ENCODE results near the gene SEMA6A.

Gene SEMA6A

DNA sequence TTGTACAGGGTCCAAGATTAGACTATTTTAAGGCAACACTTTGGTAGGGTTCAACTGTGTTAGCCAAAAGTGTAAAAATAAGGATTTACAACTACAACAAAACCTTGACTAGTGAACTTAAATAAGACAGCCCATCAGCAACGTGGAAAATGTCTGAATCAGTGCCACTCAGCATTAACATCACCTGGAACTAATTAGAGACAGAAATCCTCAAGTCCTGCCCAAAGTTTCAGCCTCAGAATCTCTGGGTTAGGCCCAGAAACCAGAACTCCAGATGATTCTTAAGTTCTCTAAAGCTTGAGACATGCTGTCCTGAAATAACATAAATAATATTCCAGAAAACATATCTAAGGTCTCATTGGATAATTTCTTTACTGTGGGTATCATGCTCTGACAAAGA is 118.6 kb downstream of the SEMA6A start:
- DNase-seq: no peak

DNA sequence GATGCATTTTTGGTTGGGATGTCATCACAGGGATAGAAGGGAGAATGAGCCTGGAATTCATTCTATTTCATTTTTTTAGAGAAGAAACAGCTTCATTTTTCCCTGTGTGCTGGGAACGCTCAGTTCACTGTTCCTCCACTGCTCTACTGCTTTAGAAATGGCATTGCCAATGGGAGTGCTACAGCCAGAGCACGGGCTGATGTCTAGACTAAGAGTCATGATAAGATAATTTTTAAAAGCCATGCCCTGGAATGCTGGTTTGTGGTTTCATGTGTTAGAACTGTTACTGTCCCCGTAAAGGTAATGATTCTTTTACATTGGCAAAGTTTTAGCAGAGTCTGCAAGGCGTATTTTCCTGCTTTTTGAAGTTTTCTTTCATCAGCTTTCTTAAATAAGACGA is 119.6 kb downstream of the SEMA6A start:
- DNase-seq: no peak

DNA sequence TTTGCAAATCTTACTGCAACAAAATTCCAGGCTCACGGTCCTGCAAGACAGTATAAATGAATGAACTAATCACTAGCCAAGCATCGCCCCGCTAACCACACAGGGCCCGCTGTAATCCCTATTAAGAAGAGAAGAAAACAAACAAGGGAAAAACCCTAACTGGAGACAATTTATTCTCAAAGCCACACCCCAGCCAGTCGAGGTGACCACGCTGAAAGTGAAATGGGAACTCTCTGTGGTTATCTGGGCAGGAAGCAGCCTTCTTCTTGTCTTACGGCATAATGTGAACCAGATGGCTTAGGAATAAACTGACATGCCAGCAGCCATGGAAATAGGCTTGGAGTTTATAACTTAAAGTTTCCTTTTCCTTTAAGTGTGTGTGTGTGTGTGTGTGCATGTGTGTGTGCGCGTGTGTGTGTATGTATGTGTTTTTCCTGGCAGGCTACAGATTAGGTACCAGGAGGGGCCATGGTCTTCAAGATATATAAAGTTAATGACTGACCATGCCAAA is 120.2 kb downstream of the SEMA6A start:
- peak; percentile 86 to 90 for DNase-seq

DNA sequence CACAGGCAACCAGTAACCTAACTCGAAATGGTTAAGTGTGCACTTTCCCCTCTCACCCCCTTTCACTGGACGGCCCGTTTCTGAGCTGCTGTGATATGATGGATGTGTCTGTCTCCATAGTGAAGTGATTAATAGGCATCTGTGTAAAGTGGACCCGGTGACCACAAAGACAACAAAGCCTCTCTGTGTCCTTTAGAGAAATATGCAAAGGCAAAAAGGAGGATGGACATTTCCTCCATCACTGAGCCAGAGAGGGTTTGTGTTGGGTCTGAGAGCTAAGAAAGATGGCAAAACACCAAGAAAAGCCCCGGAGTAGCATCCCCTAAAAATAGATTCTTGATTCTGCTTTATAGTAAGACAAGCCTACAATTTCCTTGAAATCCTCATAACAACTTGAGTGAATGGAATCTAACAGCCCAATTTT is 120.6 kb downstream of the SEMA6A start:
- DNase-seq: no peak

DNA sequence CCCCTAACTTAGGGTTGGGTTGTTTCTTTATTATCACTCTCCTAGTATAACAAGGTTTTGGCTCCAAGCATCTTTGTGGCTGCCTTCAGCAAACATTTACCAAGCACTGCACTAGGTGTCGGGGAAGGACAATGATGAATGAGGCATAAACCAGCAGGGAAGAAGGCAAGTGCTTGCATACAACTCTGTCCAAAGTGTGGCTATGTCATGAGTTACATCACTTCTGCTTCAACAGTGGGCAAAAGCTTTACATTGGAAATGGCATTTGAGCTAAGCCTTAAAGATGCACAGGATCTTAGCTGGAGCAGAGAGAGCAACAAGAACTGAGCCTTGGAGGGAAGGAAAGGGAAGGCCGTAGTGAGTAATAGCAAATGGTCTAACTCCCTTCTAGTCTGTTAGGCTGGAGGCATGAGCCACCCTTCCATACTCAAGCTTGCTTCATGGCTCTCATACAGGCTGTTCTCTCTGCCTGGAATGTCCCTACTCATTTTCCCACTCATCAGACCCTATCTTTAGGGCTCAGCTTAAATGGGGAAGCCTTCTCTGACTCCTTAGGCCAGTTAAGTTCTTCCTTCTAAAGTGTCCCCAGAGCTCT is 121.8 kb downstream of the SEMA6A start:
- peak in 1 of 2 experiments; percentile 7 for DNase-seq

DNA sequence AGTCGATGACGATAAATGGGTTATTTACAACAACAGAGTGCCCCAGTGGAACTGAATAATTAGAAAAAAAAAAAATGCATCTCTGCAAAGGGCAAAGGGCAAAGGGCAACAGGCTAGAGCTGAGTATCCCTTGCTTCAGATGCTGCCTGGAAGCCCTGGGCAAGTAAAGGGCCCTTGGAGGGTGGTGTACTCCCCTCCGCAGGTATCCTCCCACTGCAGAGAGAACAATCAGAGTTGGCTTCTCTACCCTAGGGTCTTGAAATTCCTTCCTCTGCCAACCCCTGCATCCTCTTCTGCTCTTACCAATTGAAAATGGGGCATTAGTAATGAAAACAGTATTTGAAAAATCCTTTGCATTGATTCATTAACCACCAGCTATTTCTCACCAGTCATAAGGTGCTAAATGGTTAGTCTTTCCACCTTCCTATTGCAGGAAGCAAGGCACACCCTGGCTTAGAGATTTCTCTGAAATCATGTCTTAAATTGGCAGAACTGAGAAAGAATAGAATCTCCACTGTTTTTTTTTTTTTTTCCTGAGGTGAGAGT is 122.6 kb downstream of the SEMA6A start:
- DNase-seq: no peak

DNA sequence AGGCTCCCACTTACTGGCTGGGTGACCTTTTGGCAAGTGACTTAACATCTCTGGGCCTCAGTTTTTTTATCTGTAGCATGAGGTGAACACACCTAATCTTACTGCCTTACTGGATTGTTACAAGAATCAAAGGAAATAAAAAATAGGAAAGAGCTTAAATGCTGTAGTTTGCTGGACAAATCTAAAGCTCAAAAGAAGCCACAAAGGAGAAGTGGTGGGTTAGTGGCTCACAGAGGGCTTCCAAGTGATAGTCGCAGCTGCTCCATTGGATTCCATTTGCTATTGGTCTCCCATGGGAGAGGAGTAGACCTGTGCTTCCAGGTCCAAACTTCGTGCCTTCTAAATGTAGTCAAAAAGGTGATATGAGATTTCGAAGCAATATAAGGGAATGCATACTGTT is 123.6 kb downstream of the SEMA6A start:
- DNase-seq: peak in 1 of 2 experiments; percentile 30

DNA sequence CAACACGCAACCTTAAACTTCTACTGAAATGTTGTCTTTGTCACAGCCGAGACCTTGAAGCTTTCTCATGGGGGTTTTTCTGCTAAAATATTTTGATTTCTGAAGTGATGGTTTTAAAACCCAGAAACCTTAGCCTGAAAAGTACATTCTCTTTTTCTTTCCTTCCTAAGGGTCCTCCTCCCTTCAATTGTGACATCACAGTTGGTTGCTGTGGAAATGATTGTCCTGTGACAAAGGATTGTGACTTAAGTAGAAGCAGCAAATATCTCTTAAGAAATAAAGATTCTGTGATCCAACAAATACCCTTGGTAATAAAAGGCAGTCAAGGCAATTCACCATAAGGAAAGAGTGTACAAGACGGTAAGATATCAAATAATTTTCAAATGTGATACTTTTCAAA is 125.2 kb downstream of the SEMA6A start:
- DNase-seq: no peak

DNA sequence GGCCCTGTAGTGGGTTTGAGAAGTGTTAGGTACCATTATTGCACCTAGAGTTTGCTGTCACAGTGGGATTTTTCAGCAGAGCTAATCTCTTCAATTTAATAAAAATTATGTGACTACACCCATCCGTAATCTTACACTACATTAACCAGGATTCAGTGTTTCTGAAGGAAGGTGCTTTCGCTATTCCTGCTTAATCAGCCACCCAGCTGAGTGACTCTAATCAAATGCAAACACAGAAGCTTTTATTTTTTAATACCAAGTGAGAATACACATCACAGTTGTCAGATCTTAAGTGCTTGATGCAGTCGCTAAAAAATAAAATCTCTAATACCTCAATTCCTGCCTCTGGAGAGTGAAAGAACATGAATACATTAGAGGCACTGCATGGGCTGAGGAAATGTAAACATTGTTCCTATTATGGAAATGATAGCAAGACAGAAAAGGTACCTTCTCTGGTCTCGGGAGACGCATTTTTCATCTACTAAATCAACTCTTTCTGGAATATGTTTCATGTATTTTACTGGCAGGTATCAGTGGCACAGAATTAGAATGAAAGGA is 125.7 kb downstream of the SEMA6A start:
- DNase-seq: no peak

DNA sequence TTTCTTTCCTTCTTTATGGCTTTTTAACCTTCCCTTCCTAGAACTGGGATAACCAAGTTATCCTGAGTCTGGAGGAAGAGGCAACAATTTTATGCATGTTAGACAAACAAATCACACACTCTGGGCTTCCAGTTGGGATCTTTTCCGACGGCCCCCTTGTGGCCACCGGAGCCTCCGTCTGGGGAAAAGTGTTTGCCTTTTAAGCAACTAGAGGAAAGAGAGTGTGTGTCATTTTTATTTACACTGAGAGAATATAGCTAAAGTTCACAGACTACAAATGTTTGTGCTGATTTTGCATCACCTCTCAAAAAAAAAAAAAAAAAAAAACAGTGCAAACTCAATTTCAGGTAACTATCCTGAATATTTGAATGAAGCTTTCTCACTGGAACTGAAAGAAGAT is 126.2 kb downstream of the SEMA6A start:
- DNase-seq: no peak

DNA sequence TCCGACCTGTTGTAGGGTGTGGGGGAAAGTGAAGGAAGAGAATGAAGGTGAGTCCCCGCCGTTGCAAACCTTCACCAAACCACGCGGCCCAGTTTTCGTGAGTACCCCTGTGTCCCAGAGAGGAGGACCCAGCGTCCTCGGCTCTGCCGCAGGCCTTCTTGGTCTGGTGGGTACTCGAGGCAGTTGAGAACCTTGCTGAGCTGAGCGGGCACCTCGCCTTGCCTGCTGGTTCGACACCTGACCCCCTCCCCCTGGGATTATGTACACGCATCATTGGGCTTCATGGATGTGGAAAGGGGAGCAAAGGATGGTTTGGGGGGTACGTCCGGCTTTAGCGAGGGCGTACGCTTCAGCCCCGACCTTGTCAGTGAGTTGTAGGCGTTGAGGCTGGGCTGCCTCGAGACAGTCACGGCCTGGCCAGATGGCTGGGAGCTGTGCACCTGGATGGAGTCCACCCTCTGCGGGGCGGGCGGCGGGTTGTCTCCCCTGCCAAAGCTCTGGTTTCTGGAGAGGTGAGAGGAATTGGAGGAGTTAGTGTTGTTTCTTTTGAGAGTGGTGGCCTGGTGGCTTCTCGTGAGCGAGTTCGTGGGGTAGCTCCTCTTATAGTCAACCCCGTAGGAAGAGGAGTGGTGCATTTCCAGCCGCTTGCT is 128.1 kb downstream of the SEMA6A start:
- DNase-seq: no peak

DNA sequence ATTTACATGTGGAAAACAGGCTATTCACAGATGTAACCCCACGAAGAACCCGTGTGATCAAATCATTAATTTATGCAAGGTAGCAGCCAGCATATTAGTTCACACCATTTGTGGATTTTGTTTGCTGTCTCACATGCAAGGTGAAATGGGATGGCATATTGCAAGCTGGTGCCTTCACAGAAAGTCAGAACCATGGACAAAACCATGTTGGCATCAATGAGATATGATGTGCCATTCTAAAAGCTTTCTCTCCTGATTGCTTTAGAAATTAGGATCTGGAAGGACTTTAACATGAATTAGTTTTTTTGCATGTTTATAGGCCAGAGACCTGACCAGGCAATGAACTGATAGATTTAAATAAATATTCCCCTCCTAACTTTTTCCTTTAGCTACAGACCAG is 129.3 kb downstream of the SEMA6A start:
- no peak for DNase-seq

DNA sequence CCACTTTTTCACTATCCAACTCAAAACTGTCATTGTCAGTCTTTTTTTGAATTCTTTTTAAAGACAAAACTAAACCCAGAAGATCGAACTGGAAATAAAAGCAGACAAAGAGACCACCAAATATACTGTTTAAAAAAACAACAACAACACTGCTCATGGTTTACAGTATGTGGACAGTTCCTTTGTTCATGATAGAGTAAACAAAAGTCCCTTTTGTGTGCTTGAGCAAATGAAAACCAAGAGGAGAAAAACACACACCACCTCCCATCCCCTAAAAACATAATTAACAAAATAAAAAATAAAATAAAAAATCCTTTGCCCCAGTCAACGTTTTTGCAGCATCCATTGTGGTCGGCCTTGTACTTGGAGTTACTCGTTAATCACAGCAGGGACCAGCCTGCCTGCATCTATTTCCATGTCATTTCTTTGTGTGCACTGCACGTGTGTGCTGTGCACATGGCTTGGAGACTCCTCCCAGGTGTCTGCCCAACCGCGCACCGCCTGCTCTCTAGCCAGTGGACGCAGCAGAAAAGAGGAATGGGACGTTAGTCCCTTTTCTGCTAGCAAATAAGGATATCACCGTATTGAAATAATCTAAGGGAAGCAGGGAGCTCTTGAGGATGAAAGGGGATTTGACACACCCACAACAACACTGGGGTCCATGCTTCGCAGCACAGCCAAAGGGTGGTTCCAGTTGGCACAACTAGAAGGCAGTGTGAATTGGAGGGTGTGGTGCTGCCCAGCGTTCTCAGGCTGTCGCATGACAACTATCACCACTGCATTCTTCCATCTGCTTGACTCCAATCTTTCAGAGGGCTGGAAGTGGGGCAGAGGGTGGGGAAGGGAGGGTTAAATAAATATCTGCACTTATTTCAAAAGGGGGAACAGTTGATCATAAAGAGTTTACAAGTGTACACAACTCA is 130.0 kb downstream of the SEMA6A start:
- no peak for DNase-seq

DNA sequence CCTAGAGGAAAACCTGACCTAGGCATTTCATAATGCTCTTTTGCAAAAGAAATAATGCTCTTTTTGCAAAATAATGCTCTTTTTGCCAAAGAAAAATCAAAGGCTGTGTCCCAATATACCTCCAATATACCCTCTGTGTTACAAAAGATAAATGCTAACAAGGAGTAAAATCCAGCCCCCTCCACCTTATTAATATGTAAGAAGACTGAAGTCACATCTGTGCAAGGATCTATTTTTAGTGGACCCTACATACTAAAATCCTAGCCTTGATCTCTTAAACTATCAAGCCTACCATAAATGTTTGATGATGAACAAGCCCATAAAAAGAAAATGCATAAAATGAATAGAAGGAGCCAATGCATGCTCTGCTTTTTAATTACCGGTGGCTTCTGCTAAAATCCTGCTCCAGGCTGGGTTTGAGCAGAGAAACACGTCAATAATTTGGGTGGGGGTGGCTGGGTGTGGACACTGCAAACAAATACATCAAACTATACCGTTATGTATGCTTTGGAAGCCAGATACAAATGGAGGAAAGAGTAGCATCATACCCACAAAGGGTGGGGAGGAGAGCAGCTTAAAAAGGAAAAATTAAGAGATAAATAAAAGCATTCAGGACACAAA is 131.6 kb downstream of the SEMA6A start:
- DNase-seq: no peak

DNA sequence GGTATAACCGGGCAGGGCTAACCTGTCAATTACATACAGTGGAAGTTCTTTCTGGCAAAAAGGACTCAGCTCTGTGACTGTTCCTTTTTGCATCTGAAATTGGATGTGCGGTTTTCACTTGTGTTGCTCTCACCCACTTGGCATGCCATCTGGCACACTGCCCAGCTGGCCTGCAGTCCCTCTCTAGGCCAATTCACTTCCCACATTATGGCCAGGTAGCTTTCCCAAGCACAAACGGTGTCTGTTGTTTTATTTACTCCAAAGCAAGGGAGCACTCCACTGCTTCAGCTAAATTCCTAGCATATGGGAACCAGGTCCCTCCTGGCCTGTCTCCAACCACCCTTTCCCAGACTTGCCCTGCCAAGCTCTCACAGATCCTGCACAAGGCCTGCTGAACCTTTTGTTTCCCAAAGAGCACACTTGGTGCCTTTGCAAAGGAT is 132.5 kb downstream of the SEMA6A start:
- DNase-seq: no peak

DNA sequence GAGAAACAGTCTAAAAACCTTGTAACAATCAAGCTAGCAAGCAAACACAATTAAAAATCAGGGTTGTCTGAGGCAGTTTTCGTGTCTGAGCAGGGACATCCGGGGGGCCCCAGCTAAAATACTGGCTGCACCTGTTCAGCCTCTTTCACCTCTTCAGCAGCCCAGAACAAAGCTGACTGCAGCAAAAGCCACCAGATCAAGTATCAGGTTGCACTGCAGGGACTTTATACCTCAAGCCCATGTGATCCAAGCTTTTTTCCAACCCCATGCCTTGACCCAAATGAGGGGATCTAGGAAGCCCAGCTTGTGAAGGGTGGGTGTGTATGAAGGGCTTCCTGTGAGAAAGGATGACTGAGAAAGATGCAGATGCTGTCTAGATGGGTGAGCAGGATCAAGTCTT is 133.4 kb downstream of the SEMA6A start:
- DNase-seq: no peak

DNA sequence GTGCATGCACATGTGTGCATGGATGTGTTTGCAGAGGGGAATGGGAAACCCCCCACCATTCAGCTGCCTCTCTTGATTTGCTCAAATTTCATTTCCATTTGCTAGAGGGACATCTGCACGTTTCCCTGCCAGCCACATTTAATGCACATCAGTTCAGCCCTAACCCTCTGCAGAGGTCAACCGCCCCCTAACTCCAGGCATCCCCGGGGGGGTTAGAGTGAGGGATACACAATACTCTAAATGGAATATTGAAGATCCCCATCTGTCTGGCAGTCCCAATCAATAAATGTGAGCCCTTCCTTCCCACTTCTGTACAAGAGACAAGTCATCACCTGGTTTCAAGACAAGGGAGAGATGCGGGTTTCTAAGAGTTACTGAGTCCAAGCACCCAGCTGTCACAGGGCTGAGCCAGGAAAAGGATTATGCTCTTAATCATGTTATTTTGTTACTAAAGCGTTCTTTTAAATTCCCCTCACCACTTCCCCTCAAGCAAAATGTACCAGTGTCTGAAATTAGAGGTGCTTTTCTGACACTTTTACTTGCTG is 134.1 kb downstream of the SEMA6A start:
- DNase-seq: no peak

DNA sequence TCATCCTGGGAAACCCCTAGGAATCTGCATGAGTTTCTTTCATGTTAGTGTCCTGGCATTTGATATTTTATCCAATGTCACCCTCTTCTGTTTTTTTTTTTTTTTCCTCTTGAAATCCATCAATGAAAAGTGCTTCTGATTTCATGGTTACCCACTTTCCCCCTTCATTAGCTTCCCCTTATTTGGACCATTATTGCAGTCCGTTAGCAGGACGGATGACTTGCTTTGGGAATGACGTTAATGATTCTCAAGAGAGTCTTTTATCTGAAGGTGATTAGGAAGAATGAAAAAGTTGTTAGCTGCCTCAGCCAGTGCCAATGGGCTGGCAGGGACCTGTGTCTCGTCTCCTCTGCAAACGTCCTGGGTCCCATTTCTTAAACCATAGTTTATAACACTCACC is 134.7 kb downstream of the SEMA6A start:
- no peak for DNase-seq

DNA sequence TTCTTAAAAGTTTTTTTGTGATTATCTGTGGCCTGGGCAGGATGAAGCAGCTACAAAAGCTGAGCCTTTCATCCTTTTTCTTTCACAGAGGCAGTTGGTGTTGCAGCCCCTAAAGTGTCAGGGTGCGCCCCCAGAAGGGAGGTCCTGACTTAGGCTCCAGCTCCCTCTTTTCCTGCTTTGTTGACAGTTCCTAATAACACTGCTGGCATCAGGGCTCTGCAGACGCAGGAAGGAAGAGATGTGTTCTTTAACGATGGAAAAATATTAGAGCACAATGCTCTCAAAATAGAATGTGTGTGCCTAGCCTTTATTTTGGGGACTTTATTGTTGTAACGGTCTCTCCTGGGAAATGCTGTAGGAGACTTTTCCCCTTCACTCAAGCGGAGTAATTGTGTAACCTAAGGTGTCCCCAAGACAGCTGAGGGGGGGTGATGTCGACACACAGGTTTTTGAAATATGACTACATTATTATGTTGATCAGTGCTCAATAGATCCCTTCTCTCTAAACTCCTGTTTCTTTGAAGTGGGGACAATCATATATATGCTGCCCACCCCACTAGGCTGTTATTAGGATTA is 135.6 kb downstream of the SEMA6A start:
- no peak for DNase-seq

DNA sequence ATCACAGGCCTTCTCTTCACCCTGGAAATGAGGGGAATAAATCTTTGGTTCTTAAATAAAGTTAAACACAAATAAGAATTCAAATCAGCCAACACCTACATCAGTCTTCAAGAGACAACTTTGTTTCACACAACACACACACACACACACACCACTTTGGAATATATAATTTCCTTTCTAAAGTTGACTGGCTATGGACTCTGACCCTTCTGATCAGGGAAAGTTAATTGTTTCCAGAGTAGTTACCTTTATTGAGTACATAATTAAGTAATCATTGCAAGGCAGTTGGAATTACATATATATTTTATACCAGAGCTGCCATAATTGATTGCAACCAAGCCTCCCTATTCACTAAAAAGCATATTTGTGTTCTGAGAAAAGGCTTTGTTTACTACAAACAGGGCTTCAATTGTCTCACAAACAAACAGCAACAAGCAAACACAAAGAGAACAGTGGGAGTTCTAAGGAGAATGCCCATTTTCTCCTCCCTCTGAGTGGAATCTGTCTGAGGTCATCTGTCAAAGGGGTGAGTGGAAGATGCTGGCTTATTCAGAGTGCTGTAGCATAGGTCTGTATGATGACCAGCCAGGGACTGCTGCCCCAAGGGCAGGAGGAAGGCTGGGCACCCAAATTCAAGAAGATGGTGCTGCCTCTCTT is 136.6 kb downstream of the SEMA6A start:
- no peak for DNase-seq

DNA sequence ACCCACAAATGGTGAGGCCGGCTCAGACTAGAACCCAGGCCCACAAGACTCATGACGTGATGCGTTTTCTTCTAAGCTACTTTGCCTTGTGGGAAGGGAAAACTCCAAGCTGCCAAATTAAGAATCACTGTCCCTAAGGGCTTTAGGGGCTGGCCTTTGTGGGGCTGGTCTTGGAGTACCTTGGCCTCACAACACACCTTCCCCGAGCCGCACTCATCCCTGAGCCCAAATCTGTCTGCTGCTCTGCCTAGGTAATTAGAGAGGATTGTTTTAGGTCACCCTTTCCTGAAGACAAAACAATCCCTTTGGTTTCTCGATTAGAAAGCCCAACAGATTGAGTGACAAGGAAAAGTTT is 137.3 kb downstream of the SEMA6A start:
- no peak for DNase-seq
